ENCODE data around the gene SERPINA12. TPM values are rescaled to one million over a fixed set of nuclear protein-coding genes. Genes with fewer than 3 reads are reported as not detected.

Gene SERPINA12
- total and polyA plus RNA-seq, 4 donors: not detected

- DNase-seq: no peak
- intact Hi-C loops (cut with DNase I): no loop called here
- H3K27ac ChIP-seq (ENCODE audit: low read depth in 1 of 2, low read length in 2 of 2): no peak overlapping the region
- no peaks in the 10 kb centered on the region for H3K27me3 ChIP-seq (ENCODE audit: control insufficient read depth in 1 of 2, insufficient read depth in 2 of 2, low read length in 1 of 2)
- H3K4me1 ChIP-seq (ENCODE audit: control insufficient read depth in 1 of 2, insufficient read depth in 2 of 2, low read length in 2 of 2): no peaks in the 10 kb centered on the region
- H3K4me3 ChIP-seq (ENCODE audit: low read length in 2 of 2): no peak overlapping the region
- no peak for ATAC-seq (ENCODE audit: low FRiP score)
- WGBS, 2 donors: 92 to 93% methylated on average over 4 of the region's 4 CpGs
- no peaks in the 10 kb centered on the region for H3K36me3 ChIP-seq (ENCODE audit: control insufficient read depth in 1 of 2, insufficient read depth in 2 of 2, low read length in 1 of 2)
- no peaks in the 10 kb centered on the region for H3K9me3 ChIP-seq (ENCODE audit: control insufficient read depth, low read length)
Observed at GRCh38 chr14:94505206-94505605, 4.1 kb downstream of the SERPINA12 start.

GRCh38 chr14:94501588-94502516 lies 7.4 kb downstream of the SERPINA12 start:
- no peak for DNase-seq
- H3K27me3 ChIP-seq (ENCODE audit: control insufficient read depth in 1 of 2, insufficient read depth in 2 of 2, low read length in 1 of 2): no peaks in the 10 kb centered on the region
- 63 to 68% methylated on average over 16 of the region's 16 CpGs for WGBS, 2 donors
- H3K9me3 ChIP-seq (ENCODE audit: control insufficient read depth, low read length): no peaks in the 10 kb centered on the region
- intact Hi-C loops (cut with DNase I): no loop called here
- no peaks in the 10 kb centered on the region for H3K36me3 ChIP-seq (ENCODE audit: control insufficient read depth in 1 of 2, insufficient read depth in 2 of 2, low read length in 1 of 2)
- no peaks in the 10 kb centered on the region for H3K4me1 ChIP-seq (ENCODE audit: control insufficient read depth in 1 of 2, insufficient read depth in 2 of 2, low read length in 2 of 2)
- no peak overlapping the region for H3K27ac ChIP-seq (ENCODE audit: low read depth in 1 of 2, low read length in 2 of 2)
- no peak overlapping the region for H3K4me3 ChIP-seq (ENCODE audit: low read length in 2 of 2)
- ATAC-seq (ENCODE audit: low FRiP score): no peak

- Histone ChIP-seq H3K9me3 (ENCODE audit: control insufficient read depth, low read length) (no peaks in the 10 kb centered on the region), H3K36me3 (ENCODE audit: control insufficient read depth in 1 of 2, insufficient read depth in 2 of 2, low read length in 1 of 2) (no peaks in the 10 kb centered on the region), H3K4me1 (ENCODE audit: control insufficient read depth in 1 of 2, insufficient read depth in 2 of 2, low read length in 2 of 2) (no peaks in the 10 kb centered on the region), H3K4me3 (ENCODE audit: low read length in 2 of 2) (no peak overlapping the region), H3K27me3 (ENCODE audit: control insufficient read depth in 1 of 2, insufficient read depth in 2 of 2, low read length in 1 of 2) (no peaks in the 10 kb centered on the region), H3K27ac (ENCODE audit: low read depth in 1 of 2, low read length in 2 of 2) (no peak overlapping the region)
- ATAC-seq (ENCODE audit: low FRiP score) (no peak), DNase-seq (no peak)
- WGBS, 2 donors: 76 to 79% methylated on average over 3 of the region's 3 CpGs
- intact Hi-C loops (cut with DNase I): no loop called here
Observed at GRCh38 chr14:94500264-94500663, 9.0 kb downstream of the SERPINA12 start.

- Histone ChIP-seq H3K4me3 (ENCODE audit: low read length in 2 of 2) (no peak overlapping the region), H3K36me3 (ENCODE audit: control insufficient read depth in 1 of 2, insufficient read depth in 2 of 2, low read length in 1 of 2) (no peaks in the 10 kb centered on the region), H3K27me3 (ENCODE audit: control insufficient read depth in 1 of 2, insufficient read depth in 2 of 2, low read length in 1 of 2) (no peaks in the 10 kb centered on the region), H3K27ac (ENCODE audit: low read depth in 1 of 2, low read length in 2 of 2) (no peak overlapping the region), H3K4me1 (ENCODE audit: control insufficient read depth in 1 of 2, insufficient read depth in 2 of 2, low read length in 2 of 2) (no peaks in the 10 kb centered on the region), H3K9me3 (ENCODE audit: control insufficient read depth, low read length) (no peaks in the 10 kb centered on the region)
- DNase-seq (no peak), ATAC-seq (ENCODE audit: low FRiP score) (no peak)
- WGBS, 2 donors: 86 to 87% methylated on average over 2 of the region's 2 CpGs
- intact Hi-C loops (cut with DNase I): no loop called here
Observed at GRCh38 chr14:94499673-94500072, 9.6 kb downstream of the SERPINA12 start.

GRCh38 chr14:94498215-94498614 lies 11.1 kb downstream of the SERPINA12 start:
- ATAC-seq (ENCODE audit: low FRiP score) (no peak), DNase-seq (no peak)
- Histone ChIP-seq H3K4me1 (ENCODE audit: control insufficient read depth in 1 of 2, insufficient read depth in 2 of 2, low read length in 2 of 2) (no peaks in the 10 kb centered on the region), H3K27me3 (ENCODE audit: control insufficient read depth in 1 of 2, insufficient read depth in 2 of 2, low read length in 1 of 2) (no peaks in the 10 kb centered on the region), H3K9me3 (ENCODE audit: control insufficient read depth, low read length) (no peaks in the 10 kb centered on the region), H3K36me3 (ENCODE audit: control insufficient read depth in 1 of 2, insufficient read depth in 2 of 2, low read length in 1 of 2) (no peaks in the 10 kb centered on the region), H3K27ac (ENCODE audit: low read depth in 1 of 2, low read length in 2 of 2) (no peak overlapping the region), H3K4me3 (ENCODE audit: low read length in 2 of 2) (no peak overlapping the region)
- intact Hi-C loops (cut with DNase I): no loop called here
- 86 to 93% methylated on average over 3 of the region's 3 CpGs for WGBS, 2 donors

- no peak overlapping the region for H3K4me3 ChIP-seq (ENCODE audit: low read length in 2 of 2)
- 55% methylated on average over 4 of the region's 4 CpGs for WGBS, 2 donors
- no peak overlapping the region for H3K27ac ChIP-seq (ENCODE audit: low read depth in 1 of 2, low read length in 2 of 2)
- intact Hi-C loops (cut with DNase I): no loop called here
- no peaks in the 10 kb centered on the region for H3K27me3 ChIP-seq (ENCODE audit: control insufficient read depth in 1 of 2, insufficient read depth in 2 of 2, low read length in 1 of 2)
- ATAC-seq (ENCODE audit: low FRiP score): no peak
- no peak for DNase-seq
- H3K36me3 ChIP-seq (ENCODE audit: control insufficient read depth in 1 of 2, insufficient read depth in 2 of 2, low read length in 1 of 2): no peaks in the 10 kb centered on the region
- H3K9me3 ChIP-seq (ENCODE audit: control insufficient read depth, low read length): no peaks in the 10 kb centered on the region
- no peaks in the 10 kb centered on the region for H3K4me1 ChIP-seq (ENCODE audit: control insufficient read depth in 1 of 2, insufficient read depth in 2 of 2, low read length in 2 of 2)
Observed at GRCh38 chr14:94494085-94494484, 15.2 kb downstream of the SERPINA12 start.

- no peak for ATAC-seq (ENCODE audit: low FRiP score)
- DNase-seq: no peak
- Histone ChIP-seq H3K27me3 (ENCODE audit: control insufficient read depth in 1 of 2, insufficient read depth in 2 of 2, low read length in 1 of 2) (no peaks in the 10 kb centered on the region), H3K4me3 (ENCODE audit: low read length in 2 of 2) (no peak overlapping the region), H3K9me3 (ENCODE audit: control insufficient read depth, low read length) (no peaks in the 10 kb centered on the region), H3K36me3 (ENCODE audit: control insufficient read depth in 1 of 2, insufficient read depth in 2 of 2, low read length in 1 of 2) (no peaks in the 10 kb centered on the region), H3K4me1 (ENCODE audit: control insufficient read depth in 1 of 2, insufficient read depth in 2 of 2, low read length in 2 of 2) (no peaks in the 10 kb centered on the region), H3K27ac (ENCODE audit: low read depth in 1 of 2, low read length in 2 of 2) (no peak overlapping the region)
- intact Hi-C loops (cut with DNase I): no loop called here
- WGBS, 2 donors: 41 to 44% methylated on average over 4 of the region's 4 CpGs
Observed at GRCh38 chr14:94491511-94491910, 17.8 kb downstream of the SERPINA12 start.

- Histone ChIP-seq H3K9me3 (ENCODE audit: control insufficient read depth, low read length) (no peaks in the 10 kb centered on the region), H3K4me3 (ENCODE audit: low read length in 2 of 2) (no peak overlapping the region), H3K36me3 (ENCODE audit: control insufficient read depth in 1 of 2, insufficient read depth in 2 of 2, low read length in 1 of 2) (no peaks in the 10 kb centered on the region), H3K27me3 (ENCODE audit: control insufficient read depth in 1 of 2, insufficient read depth in 2 of 2, low read length in 1 of 2) (no peaks in the 10 kb centered on the region), H3K27ac (ENCODE audit: low read depth in 1 of 2, low read length in 2 of 2) (no peak overlapping the region), H3K4me1 (ENCODE audit: control insufficient read depth in 1 of 2, insufficient read depth in 2 of 2, low read length in 2 of 2) (no peaks in the 10 kb centered on the region)
- intact Hi-C loops (cut with DNase I): loop anchor here (5.0 to 10.0 kb wide), 2 partner anchors 67 to 135 kb away; no protein-coding TSS in a partner anchor
- DNase-seq (no peak), ATAC-seq (ENCODE audit: low FRiP score) (no peak)
- 77 to 78% methylated on average over 11 of the region's 11 CpGs for WGBS, 2 donors
Observed at GRCh38 chr14:94489336-94489735, 19.9 kb downstream of the SERPINA12 start.

GRCh38 chr14:94486883-94487282 lies 22.4 kb downstream of the SERPINA12 start:
- ATAC-seq (ENCODE audit: low FRiP score) (no peak), DNase-seq (no peak)
- H3K27me3 ChIP-seq (ENCODE audit: control insufficient read depth in 1 of 2, insufficient read depth in 2 of 2, low read length in 1 of 2): no peaks in the 10 kb centered on the region
- no peaks in the 10 kb centered on the region for H3K9me3 ChIP-seq (ENCODE audit: control insufficient read depth, low read length)
- intact Hi-C loops (cut with DNase I): loop anchor here (5.0 to 10.0 kb wide), 2 partner anchors 65 to 132 kb away; no protein-coding TSS in a partner anchor
- no peak overlapping the region for H3K4me3 ChIP-seq (ENCODE audit: low read length in 2 of 2)
- no peaks in the 10 kb centered on the region for H3K36me3 ChIP-seq (ENCODE audit: control insufficient read depth in 1 of 2, insufficient read depth in 2 of 2, low read length in 1 of 2)
- H3K4me1 ChIP-seq (ENCODE audit: control insufficient read depth in 1 of 2, insufficient read depth in 2 of 2, low read length in 2 of 2): no peaks in the 10 kb centered on the region
- 25 to 29% methylated on average over 5 of the region's 5 CpGs for WGBS, 2 donors
- no peak overlapping the region for H3K27ac ChIP-seq (ENCODE audit: low read depth in 1 of 2, low read length in 2 of 2)

Measured in aorta (tissue), 5 donors.